22Rv1 (cell line): ENCODE results near the gene FBXO17.

Experiments
- H3K27ac ChIP-seq: fragments of 450-650 bp; 2 replicates; pipeline ENCODE4 v1.5.1; 2017
- CTCF ChIP-seq: fragments of 450-650 bp; IDR thresholded peaks from 2 replicates; pipeline ENCODE4 v1.5.1; 2017; ENCODE audit warnings: mild to moderate bottlenecking
- ZFX ChIP-seq: fragments of 450-650 bp; IDR thresholded peaks from 2 replicates; pipeline ENCODE4 v1.6.1; 2017; ENCODE audit warnings: antibody characterized with exemption, borderline replicate concordance

FBXO17 gene

DNA sequence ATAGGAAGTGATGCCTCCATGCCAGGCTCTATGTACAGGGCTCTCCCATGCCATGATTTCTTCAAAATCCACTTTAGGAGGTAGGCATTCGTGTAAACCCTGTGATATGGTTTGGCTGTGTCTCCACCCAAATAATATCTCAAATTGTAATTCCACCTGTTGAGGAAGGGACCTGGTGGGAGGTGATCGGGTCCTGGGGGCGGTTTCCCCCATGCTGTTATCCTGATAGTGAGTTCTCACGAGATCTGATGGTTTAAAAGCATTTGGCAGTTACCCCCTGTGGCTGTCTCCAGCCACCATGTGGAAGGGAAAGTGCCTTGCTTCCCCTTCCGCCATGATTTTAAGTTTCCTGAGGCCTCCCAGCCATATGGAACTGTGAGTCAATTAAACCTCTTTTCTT, 53.1 kb downstream of the FBXO17 start:
- no peak for TF ChIP-seq CTCF
- no peak for TF ChIP-seq ZFX

GRCh38 chr19:38921420-38922274, 53.9 kb downstream of the FBXO17 start:
- no peak overlapping the region for H3K27ac ChIP-seq
- TF ChIP-seq ZFX (no peak), CTCF (no peak)

More for the DNA sequence above, 53.1 kb downstream of the FBXO17 start:
- H3K27ac ChIP-seq = no peak overlapping the region

GRCh38 chr19:38920602-38921419, 54.7 kb downstream of the FBXO17 start:
- H3K27ac ChIP-seq = no peak overlapping the region
- TF ChIP-seq ZFX (no peak), CTCF (no peak)

- TF ChIP-seq CTCF = no peak
- no peak for TF ChIP-seq ZFX
- no peak overlapping the region for H3K27ac ChIP-seq
Measured at GRCh38 chr19:38919837-38920601, 55.5 kb downstream of the FBXO17 start.

DNA sequence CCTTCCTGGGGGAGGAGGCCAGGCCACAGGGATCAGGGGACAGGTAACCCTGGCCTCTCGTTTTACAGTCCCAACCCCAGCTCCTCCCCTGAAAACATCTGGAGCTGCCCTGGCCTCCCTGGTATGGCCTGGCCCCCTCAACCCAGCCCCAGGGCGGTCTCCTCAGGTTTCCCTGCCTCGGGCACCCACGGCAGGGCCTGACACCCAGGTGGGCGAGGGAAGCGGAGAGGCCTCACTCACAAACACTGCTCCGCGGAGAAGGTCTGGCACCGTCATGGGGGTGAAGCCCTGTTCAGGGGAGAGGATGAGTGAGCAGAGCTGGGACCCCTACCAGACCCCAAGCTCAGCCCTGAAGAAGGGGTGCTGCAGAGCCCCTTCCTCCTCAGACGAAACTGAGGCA, 57.0 kb downstream of the FBXO17 start:
- no peak for TF ChIP-seq CTCF
- TF ChIP-seq ZFX = no peak
- no peak overlapping the region for H3K27ac ChIP-seq

DNA sequence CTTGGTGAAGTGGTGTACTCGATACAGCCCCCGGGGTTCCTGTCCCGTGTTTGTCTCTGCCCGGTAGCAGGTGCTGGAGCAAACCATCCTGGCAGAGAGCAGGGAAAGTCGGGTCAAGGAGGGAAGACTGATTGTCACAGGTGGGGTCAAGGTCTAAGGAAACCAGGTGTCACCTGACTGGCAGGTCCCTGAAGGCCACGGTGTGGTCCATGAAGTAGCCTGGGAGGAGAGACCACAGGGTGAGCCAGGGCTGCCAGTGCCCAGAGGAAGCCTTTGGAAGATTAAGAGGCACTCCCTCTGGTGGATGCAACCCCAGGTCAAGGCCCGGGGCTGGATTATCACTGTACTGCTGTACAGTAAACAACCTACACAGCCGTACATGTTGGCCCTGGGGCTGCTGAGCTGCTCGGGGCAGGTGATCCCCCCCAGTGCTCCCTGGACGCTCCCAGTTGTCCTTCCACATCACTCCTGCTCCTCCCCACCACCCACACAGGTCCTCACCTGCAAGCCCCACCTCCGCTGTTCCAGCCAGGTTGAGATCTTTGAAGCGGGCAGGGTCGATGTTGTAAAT, 57.5 kb downstream of the FBXO17 start:
- no peak overlapping the region for H3K27ac ChIP-seq
- TF ChIP-seq ZFX (no peak), CTCF (no peak)
